Measurements from ENCODE around the gene GPA33.

The GPA33 gene

GRCh38 chr1:167086033-167086432 is 4.1 kb downstream of the GPA33 start:
- DNase-seq (ENCODE audit: low spot score), result peak; percentile 56

DNA sequence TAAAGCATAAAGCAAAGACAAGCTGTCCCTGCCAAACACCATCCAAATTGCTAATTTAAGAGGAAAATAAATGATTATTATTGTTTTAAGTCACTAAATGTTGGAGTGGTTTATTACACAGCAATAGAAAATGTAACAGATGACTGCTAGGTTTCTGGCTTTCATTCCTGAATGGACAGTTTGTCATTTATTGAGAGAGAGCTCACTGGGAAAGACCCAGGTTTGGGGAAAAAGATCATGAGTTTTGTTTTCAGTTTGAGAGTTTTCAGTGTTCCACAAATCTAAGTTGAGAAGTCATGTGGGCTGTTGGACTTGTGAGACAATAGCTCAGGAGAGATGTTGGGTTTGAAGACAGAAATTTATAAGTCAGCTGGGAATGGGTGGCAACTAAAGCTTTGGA is 5.4 kb downstream of the GPA33 start:
- DNase-seq (ENCODE audit: low spot score), result no peak

GRCh38 chr1:167083871-167084270 is 6.3 kb downstream of the GPA33 start:
- no peak for DNase-seq (ENCODE audit: low spot score)

DNA sequence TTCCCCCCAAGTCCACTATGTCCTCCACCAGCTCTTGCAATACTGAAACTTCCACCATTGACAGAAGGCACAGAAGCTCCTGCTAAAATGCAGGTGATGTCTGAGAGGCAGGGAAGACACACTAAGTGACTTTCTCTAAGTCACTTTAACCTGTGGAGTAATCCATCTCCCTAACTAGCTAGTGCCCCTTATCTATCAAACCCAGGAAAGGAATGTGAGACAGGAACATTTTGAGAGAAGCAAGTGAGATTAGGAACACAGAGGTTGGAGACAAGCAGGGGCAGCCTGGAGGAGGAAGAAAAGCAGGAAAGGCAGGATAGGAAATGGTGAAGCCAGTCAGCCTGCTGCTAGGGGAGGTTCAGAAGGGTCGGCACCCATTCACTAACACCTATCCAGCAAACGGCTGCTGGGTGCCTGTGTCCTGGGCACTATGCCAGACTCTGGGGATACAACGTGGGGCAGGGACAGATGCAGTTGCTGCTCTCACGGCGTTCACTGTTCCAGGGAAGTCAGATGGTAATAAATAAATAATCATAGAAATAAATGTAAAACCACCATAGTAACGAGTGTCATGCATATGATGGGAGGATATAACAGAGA is 7.0 kb downstream of the GPA33 start:
- DNase-seq (ENCODE audit: low spot score), result no peak

- peak; percentile 60 for DNase-seq (ENCODE audit: low spot score)
Observed at GRCh38 chr1:167082511-167083027, 7.6 kb downstream of the GPA33 start.

DNA sequence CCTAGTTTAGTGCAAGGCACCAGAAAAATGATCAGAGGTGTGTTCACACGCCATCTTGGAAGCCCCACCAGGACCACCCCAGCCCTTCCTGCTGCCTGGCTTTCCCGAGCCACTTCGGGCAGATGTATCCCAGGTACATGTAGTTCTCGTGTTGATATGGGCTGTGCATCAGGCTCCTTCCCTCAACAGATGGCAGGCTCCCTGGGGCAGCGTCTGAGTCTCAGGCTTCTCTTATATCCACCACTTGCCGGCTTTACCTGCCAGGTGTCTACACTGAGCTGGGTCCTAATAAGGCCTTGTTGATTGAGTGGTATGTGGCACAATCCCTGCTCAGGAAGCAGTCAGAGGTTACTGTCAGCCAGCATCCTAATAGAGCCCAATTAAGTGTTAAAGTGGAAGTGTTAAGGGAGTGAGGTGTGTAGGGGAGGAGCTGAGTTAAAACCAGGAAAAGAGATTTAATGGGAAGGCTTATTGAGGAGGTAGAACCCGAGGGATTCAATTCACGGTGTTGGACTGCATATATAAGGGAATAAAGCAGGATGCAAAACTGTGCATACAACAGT is 8.5 kb downstream of the GPA33 start:
- DNase-seq (ENCODE audit: low spot score), result peak; percentile 80

DNA sequence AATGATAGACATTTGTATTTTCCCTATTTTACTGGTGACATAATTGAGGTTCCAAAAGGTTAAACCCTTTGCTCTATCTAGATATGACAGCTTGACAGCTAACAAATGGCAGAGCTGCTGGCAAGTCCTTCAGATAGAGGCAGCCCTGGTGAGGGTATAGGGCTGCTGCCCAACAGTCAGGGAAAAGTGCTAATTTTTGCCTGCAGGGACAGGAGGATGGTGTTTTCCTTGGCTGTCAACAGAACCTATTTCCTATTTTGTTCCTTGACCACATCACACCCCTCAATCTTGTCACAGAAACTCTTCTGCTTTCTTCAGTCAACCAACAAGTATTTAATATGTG is 12.3 kb downstream of the GPA33 start:
- peak; percentile 75 for DNase-seq (ENCODE audit: low spot score)

- DNase-seq (ENCODE audit: low spot score), result no peak
Observed at GRCh38 chr1:167077128-167077867, 12.9 kb downstream of the GPA33 start.

DNA sequence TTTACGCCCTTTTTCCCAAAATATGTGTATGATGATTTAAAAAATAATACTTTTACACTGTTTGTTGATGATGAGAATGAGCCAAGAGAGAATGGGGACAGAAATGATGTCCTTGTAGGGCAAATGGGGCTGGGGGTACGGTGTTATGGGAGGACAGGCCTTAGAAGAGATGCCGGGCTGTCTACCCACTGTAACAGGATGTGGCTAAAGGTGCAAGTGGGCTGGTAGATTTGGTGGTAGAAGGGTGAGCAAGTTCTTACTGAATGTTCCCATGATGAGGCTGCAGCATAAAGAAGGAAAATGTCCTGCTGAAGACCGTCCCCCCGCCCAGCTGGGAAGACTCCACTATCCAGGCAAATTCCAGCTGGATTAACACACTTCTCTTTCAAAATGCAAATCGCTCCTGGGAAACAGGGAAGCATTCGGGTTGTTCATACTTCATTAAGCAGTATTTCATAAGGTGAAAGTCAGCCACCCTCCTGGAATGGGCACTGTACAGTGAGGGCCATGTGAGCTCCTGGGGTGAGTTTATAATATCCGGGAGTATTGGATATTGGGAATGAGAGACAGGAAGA is 14.0 kb downstream of the GPA33 start:
- no peak for DNase-seq (ENCODE audit: low spot score)

DNA sequence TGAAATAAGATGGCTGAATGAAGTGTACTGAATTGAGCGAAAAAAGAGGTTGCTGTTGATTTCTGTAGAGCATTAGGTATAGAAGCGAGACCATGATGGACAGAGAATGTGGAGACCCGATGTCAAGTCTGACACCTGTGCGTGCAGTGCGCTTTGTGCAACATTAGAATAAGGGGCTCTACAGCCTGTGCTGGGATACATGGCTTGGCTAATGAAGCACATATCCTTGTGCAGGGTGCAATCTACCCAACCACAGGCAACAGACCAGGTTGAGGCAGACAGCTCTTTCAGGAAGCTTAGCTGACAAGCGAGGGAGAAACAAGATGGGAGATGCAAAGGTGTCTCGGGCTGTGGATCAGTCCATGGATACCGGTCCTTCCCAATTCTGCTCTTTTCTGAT is 18.9 kb downstream of the GPA33 start:
- DNase-seq (ENCODE audit: low spot score), result no peak

- DNase-seq (ENCODE audit: low spot score), result no peak
Observed at GRCh38 chr1:167068761-167069160, 21.4 kb downstream of the GPA33 start.

DNA sequence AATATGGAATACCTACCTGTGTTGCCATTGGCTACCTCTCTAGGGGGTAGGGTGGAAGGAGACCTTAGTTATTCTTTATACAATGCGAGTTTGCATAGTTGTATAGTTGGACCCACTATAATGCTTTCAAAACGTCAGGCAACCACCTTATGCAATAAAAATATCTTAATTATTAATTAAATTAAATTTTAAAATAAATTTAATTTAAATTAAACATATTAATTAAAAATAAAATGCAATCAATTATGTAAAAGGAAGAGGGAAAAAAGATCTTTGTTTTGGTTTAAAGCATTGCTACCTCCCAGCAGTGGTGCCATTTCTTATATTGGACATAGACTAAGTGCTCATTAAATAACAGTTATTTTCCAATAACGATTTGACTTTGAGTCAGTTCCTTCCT is 22.3 kb downstream of the GPA33 start:
- no peak for DNase-seq (ENCODE audit: low spot score)

DNA sequence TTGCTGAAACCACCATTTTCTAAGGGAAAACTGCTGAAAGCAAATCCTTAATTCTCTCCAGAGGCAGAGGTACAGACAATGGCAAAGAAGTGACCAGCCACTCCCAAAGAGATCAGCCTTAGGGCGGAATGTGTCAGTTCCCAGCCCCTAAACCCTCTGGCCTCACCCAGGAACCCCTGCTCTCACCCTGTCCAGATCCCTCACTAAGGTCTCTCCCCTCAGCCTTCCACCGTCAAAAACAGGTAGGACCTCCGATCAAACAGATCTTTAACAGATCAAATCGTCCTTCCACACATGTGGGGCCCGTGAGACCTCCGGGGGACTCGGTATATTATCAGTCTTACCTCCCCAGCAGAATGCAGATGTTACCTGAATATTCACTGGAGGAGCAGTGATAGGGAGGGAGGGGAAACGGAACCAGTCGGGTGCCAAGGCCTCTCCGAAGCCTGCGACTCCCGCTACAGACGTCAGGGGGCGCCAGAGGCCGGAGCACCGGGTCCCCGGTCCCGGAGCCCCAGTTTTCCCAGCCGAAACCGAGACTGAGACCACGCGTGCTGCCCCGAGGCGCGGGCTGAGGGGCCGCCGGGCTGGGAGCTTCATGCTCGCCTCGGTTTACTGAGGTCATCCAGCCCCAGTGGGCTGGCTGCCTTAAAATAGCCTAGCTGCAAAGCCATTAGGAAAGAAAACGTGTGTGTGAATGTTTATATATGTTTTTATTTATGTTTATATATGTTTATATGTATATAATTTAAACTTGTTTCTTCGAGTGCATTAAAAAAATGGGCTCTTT is 23.6 kb downstream of the GPA33 start:
- peak; percentile 77 for DNase-seq (ENCODE audit: low spot score)

- no peak for DNase-seq (ENCODE audit: low spot score)
Observed at GRCh38 chr1:167065471-167065870, 24.7 kb downstream of the GPA33 start.

DNA sequence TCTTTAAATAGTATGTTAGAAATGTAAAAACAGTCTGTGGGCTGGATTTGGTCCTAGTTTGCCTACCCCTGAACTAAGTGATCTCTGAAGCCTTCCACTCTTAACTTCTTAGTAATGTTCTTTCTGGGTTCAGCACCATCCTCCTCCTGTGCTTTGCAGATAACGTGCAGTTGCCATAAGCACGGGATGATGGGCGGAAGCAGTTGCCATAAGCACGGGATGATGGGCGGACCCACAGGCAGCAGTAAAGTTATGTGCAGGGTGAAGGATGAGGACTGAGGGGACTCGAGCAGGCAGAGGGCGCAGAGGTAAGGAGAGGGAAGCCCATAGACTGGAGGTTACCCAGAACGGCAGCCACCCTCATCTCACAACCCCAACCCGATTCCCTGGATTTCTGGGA is 25.6 kb downstream of the GPA33 start:
- DNase-seq (ENCODE audit: low spot score), result no peak

- no peak for DNase-seq (ENCODE audit: low spot score)
Observed at GRCh38 chr1:167061073-167061464, 29.1 kb downstream of the GPA33 start.

DNA sequence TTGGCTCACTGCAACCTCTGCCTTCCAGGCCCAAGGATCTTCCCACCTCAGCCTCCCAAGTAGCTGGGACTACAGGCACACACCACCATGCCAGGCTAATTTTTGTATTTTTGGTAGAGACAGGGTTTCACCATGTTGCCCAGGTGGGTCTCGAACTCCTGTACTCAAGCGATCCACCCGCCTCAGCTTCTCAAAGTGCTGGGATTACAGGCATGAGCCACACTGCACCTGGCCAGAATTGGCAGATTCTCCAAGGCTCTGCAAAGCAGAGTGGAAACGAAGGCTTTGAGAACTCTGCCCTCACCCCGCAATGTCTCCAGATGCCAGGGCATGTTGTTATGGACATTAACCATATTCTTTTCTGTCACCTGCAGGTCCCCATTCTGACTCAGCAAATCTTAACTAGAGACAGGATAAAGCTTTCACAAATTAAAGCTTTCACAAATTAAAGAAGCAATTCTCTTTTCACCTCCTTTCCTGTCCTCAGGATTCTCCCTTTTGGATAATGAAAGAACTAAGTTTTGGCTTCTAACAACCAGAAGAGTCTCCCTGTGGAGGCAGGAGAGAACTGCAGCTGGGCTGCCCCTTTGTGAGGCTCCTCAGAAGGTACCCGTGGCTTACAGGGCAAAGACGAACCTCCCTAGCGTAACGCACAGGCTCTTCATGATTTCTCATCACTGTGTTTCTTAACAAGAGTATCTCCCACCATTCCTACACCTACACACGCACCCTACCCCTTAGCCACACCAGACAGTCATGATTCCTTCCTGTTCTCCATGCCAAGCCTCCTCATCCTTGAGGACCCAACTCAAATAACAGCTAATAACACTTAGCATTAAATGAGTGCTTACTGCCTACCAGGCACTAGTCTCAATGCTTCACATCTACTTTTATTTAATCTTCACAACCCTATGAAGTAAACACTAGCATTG is 29.8 kb downstream of the GPA33 start:
- DNase-seq (ENCODE audit: low spot score), result no peak

DNA sequence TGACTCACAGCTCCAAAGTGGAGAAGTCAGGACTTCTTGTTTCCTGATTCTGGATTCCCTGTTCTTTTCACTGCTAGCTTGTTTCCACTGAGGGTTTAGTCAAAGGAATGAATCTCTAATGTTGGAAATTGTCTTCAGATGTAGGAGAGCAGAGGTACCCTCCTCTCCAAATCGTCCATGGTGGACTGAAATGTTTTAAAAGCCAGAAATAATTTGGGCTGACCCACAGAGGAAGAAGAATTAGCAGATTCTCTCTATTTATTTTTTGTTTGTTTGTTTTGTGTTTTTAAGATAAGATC is 30.4 kb downstream of the GPA33 start:
- DNase-seq (ENCODE audit: low spot score), result no peak

DNA sequence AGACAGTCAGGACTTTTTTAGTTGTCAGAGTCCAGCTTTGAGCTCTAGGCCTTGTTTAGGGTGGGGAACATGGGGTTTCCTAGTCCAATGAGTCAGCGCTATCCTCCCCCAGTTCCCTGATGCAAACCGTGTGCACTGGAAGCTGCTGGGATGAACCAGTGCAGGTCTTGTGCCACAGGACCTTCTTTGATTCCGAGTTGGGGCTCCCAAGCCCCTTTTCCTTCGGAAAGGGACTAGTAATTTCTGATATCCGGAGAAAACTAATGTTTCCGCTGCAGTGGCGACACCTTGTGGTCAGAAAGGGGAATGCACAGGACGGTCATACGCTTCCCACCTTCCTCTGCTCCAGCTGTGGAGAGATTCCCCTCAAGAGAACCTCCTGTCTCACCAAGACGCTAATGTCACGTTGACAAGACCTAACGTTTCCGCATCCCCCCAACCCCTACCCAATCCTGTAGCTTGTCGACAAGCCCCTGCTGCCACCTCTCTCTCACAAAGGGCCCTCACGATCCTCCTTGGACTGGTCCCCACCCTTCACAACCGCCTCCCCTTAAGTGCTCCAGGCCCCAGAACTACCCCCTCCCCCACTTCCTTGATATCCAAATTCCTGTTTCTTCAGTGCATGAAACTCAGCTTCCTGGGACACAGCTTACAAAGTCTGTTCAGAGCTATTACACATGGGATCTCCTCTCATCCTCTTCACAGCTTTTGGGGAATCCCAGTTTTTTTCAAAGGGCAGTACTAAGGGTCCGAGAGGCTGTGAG is 30.9 kb downstream of the GPA33 start:
- peak; percentile 72 for DNase-seq (ENCODE audit: low spot score)

DNA sequence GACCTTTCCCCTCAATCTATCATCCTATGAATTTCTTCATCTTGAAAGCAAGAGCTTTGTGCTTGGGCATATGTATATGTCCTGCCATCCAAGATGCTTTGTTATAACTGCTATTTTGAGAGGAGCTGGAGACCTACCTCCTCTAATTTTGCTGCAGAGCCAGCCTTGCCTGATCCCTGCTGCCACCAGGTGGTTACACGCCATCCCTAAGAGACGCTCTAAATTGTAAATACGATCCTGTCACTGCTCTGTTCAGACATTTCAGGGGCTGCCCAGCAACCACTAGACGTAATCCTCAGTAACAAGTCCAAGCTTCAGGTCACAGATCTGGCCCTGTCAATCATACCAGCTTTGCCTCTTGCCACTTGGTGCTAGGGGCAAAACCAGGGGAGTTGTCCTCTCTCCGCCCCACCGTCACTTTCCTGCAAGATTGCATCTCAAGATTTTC is 32.9 kb downstream of the GPA33 start:
- DNase-seq (ENCODE audit: low spot score), result peak; percentile 89
